ENCODE data around the gene B3GNT5.

The B3GNT5 gene

DNA sequence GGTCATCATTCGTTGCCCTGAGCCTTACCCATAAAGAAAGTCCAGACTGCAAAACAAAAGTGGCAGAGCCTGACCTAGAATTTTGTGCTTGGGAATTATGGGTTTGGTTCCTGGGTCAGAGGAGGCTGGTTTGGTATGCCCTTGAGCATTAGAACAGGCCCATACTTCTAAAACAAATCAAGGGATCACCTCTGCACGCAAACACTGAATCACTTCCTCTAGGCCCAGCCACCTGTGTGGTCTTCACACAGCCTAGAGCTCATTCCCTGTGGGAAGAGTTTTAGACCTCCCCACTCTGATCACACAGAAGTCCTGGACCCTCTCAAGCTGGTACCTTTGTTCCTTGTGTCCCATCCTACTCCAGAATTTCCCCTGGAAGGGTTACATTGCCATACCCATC lies 59.4 kb downstream of the B3GNT5 start:
- TF ChIP-seq CTCF (IDR thresholded peaks at IDR 0.05) (no peak), ZFX (IDR thresholded peaks at IDR 0.05; ENCODE audit: borderline replicate concordance) (no peak)
- H3K27ac ChIP-seq = no peak overlapping the region

- TF ChIP-seq ZFX (IDR thresholded peaks at IDR 0.05; ENCODE audit: borderline replicate concordance) (no peak), CTCF (IDR thresholded peaks at IDR 0.05) (no peak)
- no peak overlapping the region for H3K27ac ChIP-seq
Observed at GRCh38 chr3:183313351-183313750, 60.3 kb downstream of the B3GNT5 start.

DNA sequence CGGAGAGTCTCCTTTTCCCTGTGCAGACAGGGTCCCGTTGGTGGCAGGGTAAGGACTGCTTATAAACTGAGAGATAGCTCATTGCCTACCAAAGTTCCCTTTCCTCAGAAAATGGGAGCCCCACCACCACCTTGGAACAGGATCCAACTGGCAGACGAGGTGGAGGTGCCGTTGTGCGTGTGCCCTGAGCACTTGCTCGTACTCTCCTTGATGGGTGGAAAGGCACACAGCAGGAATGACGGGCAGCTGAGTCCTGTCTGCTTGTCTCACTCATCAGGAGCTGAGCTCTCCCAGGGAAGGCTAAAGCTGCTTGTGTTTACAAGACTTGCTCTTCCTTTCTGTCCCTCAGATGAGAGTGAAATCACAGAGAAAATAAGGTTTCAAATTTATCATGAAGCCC lies 60.7 kb downstream of the B3GNT5 start:
- no peak overlapping the region for H3K27ac ChIP-seq
- TF ChIP-seq CTCF (IDR thresholded peaks at IDR 0.05) (no peak), ZFX (IDR thresholded peaks at IDR 0.05; ENCODE audit: borderline replicate concordance) (no peak)

GRCh38 chr3:183315739-183316138 lies 62.7 kb downstream of the B3GNT5 start:
- no peak for TF ChIP-seq ZFX (IDR thresholded peaks at IDR 0.05; ENCODE audit: borderline replicate concordance)
- TF ChIP-seq CTCF (IDR thresholded peaks at IDR 0.05) = no peak
- H3K27ac ChIP-seq = no peak overlapping the region

GRCh38 chr3:183317271-183317670 lies 64.2 kb downstream of the B3GNT5 start:
- TF ChIP-seq CTCF (IDR thresholded peaks at IDR 0.05) (no peak), ZFX (IDR thresholded peaks at IDR 0.05; ENCODE audit: borderline replicate concordance) (no peak)
- H3K27ac ChIP-seq = no peak overlapping the region

- TF ChIP-seq CTCF (IDR thresholded peaks at IDR 0.05) = no peak
- TF ChIP-seq ZFX (IDR thresholded peaks at IDR 0.05; ENCODE audit: borderline replicate concordance) = no peak
- H3K27ac ChIP-seq = no peak overlapping the region
Observed at GRCh38 chr3:183317886-183318865, 65.1 kb downstream of the B3GNT5 start.

GRCh38 chr3:183318877-183319276 lies 65.8 kb downstream of the B3GNT5 start:
- H3K27ac ChIP-seq = no peak overlapping the region

More at GRCh38 chr3:183318877-183319276, 65.8 kb downstream of the B3GNT5 start:
- no peak for TF ChIP-seq CTCF (IDR thresholded peaks at IDR 0.05)
- no peak for TF ChIP-seq ZFX (IDR thresholded peaks at IDR 0.05; ENCODE audit: borderline replicate concordance)

Measured in 22Rv1 (cell line).